GM12872 (cell line): ENCODE measurements around the gene NELL1.

Experiments used
- CTCF ChIP-seq: IDR thresholded peaks from 3 replicates; pipeline ENCODE4 v1.5.1; 2011; ENCODE audit warnings: low read depth, mild to moderate bottlenecking, low read length, moderate library complexity; ENCODE audit not compliant: insufficient read depth

NELL1 gene

DNA sequence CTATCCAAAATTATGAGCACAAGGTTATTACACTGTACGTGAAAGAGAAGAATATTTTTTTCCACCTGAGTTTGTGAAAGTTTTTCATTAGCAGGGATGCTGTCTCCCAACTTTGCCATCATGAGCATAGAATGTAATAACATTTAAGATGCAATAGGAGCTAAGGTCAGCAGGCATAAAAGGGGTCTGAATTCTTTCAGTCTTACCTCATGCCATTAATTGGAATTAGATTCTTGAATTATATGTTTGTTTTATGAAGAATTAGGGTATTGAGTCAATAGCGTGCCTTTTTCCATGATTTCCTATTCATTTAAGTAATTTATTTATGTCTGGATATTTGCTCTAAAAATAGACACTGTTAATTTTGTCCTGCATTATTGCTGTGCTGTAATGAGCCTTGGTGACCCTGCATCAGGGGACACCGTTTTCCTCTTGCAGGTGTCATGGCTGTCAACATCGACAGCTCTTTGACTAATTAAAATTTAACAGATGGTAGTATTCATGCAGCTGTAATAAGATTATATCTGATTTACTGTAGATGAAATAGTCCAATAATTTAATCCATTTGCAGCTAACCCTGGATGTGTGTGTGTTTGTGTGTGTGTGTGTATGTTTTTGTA, 637.5 kb downstream of the NELL1 start:
- TF ChIP-seq CTCF, result no peak

GRCh38 chr11:21307874-21308273, 638.5 kb downstream of the NELL1 start:
- TF ChIP-seq CTCF, result no peak

GRCh38 chr11:21316591-21316990, 647.2 kb downstream of the NELL1 start:
- no peak for TF ChIP-seq CTCF

DNA sequence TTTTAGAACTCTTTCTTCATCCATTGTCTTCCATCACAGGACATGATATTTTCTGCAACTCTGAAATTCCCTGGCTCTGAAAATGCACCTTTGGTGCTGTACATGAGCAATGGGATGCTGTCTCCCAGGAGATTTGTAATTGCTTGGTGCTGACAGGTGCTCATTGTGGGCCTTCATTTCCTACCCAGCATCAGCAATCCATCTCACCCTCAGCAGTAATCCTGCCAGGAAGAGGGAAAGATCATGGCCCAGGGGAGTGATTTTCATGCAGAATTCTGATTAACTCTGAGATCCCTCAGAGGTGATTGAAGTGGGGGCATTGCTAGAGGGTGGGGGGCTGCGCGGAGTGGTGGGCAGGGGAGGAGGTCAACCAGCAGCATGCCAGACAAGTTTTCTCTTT, 651.7 kb downstream of the NELL1 start:
- no peak for TF ChIP-seq CTCF

GRCh38 chr11:21321530-21321929, 652.1 kb downstream of the NELL1 start:
- no peak for TF ChIP-seq CTCF

DNA sequence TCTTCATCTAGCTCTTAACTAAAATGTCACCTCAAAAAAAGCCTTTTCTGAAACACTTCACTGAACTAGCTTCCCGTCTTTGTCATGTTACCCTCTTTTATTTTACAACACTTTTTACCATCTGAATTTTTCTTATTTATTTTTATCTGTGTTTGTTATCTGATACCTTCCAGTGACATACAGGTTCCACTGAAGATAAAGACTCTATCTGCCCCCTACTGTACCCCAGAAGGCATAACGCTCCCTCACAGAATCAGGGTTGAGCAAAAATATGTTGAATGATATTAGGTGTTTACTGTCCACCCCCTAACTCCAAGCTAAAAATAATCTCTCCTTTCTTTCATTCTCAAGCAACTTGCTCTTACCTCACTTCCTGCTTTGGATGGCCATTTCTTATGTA, 654.2 kb downstream of the NELL1 start:
- TF ChIP-seq CTCF, result 0 out of 3 replicates have a peak, but pooled peaks have one; percentile 19

- no peak for TF ChIP-seq CTCF
Observed at GRCh38 chr11:21343204-21343603, 673.8 kb downstream of the NELL1 start.

GRCh38 chr11:21346361-21346760, 677.0 kb downstream of the NELL1 start:
- no peak for TF ChIP-seq CTCF
